ENCODE results near the gene HSPB8.

Gene HSPB8

GRCh38 chr12:119157528-119157927 is 21.2 kb upstream of the HSPB8 start:
- Mint-ChIP-seq H3K27ac (no peak overlapping the region), H3K9me3 (peaks cover 6 to 20% of the 10 kb centered on the region in 2 donors), H3K27me3 (peaks cover 14% of the 10 kb centered on the region), H3K4me1 (peaks cover 9% of the 10 kb centered on the region), H3K4me3 (no peak overlapping the region)
- DNase-seq: no peak
- ATAC-seq: no peak

DNA sequence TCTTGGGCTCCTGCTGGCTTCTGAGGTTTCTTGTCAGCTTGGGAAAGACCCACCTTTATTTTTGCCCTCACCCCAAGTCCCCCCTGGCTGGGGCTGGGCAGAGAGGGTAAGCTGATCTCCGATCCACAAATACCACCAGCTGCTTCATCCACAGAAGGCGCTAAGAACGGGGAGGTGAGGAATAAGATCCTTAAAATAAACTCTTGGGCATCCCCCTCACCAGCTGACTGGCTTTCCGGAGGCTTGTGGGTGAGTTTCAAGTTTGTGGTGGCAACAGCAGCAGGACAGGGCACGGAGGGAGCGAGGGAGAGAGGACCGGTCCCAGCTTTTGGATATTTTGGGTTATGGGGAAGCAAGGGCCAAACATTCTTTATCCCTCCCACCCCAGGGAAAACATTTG is 20.8 kb upstream of the HSPB8 start:
- ATAC-seq (no peak), DNase-seq (no peak)
- no peak overlapping the region for H3K27ac Mint-ChIP-seq
- H3K4me3 Mint-ChIP-seq: no peak overlapping the region
- H3K27me3 Mint-ChIP-seq: peaks cover 14% of the 10 kb centered on the region
- H3K4me1 Mint-ChIP-seq: peaks cover 9% of the 10 kb centered on the region
- H3K9me3 Mint-ChIP-seq: peaks cover 6 to 18% of the 10 kb centered on the region in 2 donors

GRCh38 chr12:119158402-119158801 is 20.3 kb upstream of the HSPB8 start:
- no peak for DNase-seq
- Mint-ChIP-seq H3K4me1 (peaks cover 7% of the 10 kb centered on the region), H3K27ac (no peak overlapping the region), H3K4me3 (no peak overlapping the region), H3K27me3 (peaks cover 10% of the 10 kb centered on the region), H3K9me3 (peaks cover 6 to 16% of the 10 kb centered on the region in 2 donors)
- no peak for ATAC-seq

DNA sequence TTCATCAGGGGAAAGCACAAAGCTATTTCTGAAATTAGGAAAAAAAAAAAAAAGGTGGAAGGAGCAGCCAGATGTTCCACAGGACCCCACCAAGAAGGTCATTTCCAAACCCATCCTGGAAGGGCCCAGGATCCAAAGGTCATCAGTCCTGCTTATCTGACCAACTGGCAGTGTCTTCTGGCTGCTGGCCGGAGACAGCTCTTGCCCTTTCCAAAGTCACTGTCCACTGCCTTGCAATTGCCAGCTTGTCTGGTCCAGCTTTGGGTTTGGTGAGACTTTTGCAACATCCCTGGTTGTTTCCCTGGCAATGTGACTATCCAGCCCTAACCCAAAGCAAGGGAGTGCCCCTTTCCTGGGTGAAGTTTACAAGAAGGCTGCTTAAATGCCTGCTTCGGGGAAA is 18.9 kb upstream of the HSPB8 start:
- no peak overlapping the region for H3K4me3 Mint-ChIP-seq
- H3K27ac Mint-ChIP-seq: no peak overlapping the region
- no peak for DNase-seq
- H3K9me3 Mint-ChIP-seq: peaks cover 0 to 6% of the 10 kb centered on the region in 2 donors
- ATAC-seq: no peak
- no peaks in the 10 kb centered on the region for H3K27me3 Mint-ChIP-seq
- H3K4me1 Mint-ChIP-seq: no peaks in the 10 kb centered on the region

- Mint-ChIP-seq H3K27ac (no peak overlapping the region), H3K27me3 (no peaks in the 10 kb centered on the region), H3K9me3 (peaks cover 0 to 8% of the 10 kb centered on the region in 2 donors), H3K4me3 (no peak overlapping the region), H3K4me1 (no peaks in the 10 kb centered on the region)
- ATAC-seq: no peak
- DNase-seq: no peak
Observed at GRCh38 chr12:119167902-119168301, 10.8 kb upstream of the HSPB8 start.

DNA sequence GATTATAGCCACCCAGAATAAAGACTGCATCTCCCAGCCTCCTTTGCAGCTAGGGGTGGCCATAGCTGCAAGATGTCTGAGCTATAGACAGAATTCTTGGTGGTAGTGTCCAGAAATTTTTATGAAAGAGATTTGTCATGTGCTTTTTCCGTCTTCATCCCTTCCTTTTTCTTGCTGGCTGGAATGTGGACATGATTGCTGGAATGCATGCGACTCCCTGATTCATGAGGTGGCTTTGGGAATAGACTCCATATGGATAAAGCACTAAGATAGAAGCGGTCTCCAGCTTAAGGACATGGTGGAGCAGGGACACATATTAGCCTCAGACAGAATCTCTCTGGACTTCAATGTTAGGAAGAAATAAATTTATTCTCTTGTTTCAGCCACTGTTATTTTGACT is 10.0 kb upstream of the HSPB8 start:
- DNase-seq: no peak
- H3K4me3 Mint-ChIP-seq: no peak overlapping the region
- no peaks in the 10 kb centered on the region for H3K27me3 Mint-ChIP-seq
- H3K9me3 Mint-ChIP-seq: peaks cover 0 to 8% of the 10 kb centered on the region in 2 donors
- H3K27ac Mint-ChIP-seq: no peak overlapping the region
- no peaks in the 10 kb centered on the region for H3K4me1 Mint-ChIP-seq
- ATAC-seq: no peak

DNA sequence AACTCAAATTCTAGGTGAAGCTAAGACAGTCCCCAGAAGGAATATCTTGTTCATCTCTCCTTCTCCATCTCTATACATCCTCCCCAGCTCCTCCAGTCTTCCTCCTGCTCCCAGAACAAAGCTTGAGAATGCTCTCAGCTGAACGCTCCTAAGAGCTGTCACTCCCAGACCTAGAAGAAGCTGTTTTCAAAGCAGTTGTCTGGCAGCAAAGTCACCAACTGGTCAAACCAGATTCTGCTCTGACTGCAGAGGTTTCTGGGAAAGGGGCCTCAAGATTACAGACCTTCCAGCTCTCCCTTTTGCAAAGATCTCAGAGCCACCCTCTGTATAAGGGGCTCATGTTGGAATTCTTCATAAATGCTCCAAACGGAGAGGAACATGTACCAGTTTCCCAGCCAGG is 9.6 kb upstream of the HSPB8 start:
- DNase-seq: no peak
- no peaks in the 10 kb centered on the region for H3K4me1 Mint-ChIP-seq
- H3K4me3 Mint-ChIP-seq: no peak overlapping the region
- peaks cover 0 to 8% of the 10 kb centered on the region in 2 donors for H3K9me3 Mint-ChIP-seq
- no peak overlapping the region for H3K27ac Mint-ChIP-seq
- H3K27me3 Mint-ChIP-seq: no peaks in the 10 kb centered on the region
- no peak for ATAC-seq

DNA sequence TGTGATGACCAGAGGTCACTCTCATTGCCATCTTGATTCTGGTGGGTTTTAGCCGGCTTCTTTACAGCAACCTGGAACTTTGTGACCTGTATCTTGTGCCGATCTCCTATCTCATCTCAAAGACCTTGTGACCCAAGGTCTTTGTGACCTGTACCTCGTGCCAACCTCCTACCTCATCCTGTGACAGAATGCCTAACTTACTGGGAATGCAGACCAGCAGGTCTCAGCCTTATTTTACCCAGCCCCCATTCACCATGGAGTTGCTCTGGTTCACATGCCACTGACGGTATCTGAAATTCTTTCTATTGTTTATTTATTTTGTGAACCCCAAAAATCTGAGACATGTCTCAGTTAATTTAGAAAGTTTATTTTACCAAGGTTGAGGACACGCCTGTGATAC is 7.4 kb upstream of the HSPB8 start:
- no peak for DNase-seq
- no peak overlapping the region for H3K27ac Mint-ChIP-seq

DNA sequence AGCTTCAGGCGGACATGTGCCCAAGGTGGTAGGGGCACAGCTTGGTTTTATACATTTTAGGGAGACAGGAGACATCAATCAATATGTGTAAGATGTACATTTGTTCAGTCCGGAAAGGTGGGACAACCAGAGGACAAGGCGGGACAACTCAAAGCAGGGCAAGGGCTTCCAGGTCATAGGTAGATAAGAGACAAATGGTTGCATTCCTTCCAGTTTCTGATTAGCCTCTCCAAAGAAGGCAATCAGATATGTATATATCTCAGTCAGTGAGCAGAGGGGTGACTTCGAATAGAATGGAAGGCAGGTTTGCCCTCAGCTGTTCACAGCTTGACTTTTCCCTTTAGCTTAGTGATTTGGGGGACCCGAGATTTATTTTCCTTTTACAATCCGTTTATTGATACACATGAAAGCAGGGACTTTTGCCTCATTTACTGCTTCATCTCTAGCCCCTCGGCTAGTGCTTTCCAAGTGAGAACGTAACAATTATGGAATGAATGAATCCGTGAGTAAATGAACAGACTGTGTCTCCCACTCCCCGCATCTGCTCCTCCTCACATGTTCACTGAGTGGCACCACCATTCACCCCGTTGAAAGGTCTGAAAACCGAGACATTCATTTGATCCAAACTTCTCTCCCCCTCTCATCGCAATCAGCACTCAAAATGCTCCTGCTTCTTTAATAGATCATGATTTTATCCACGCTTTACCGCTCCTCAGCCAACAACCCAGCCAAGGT is 6.9 kb upstream of the HSPB8 start:
- Mint-ChIP-seq H3K4me3 (no peak overlapping the region), H3K27me3 (peaks cover 10% of the 10 kb centered on the region), H3K27ac (no peak overlapping the region), H3K4me1 (no peaks in the 10 kb centered on the region), H3K9me3 (peaks cover 0 to 8% of the 10 kb centered on the region in 2 donors)
- ATAC-seq (no peak), DNase-seq (no peak)

More for the DNA sequence above, 7.4 kb upstream of the HSPB8 start:
- Mint-ChIP-seq H3K27me3 (peaks cover 5% of the 10 kb centered on the region), H3K9me3 (peaks cover 0 to 8% of the 10 kb centered on the region in 2 donors), H3K4me3 (no peak overlapping the region), H3K4me1 (no peaks in the 10 kb centered on the region)
- no peak for ATAC-seq

- Mint-ChIP-seq H3K4me3 (no peak overlapping the region), H3K27ac (no peak overlapping the region), H3K27me3 (peaks cover 32% of the 10 kb centered on the region), H3K4me1 (no peaks in the 10 kb centered on the region), H3K9me3 (peaks cover 0 to 3% of the 10 kb centered on the region in 2 donors)
- ATAC-seq: no peak
- DNase-seq: no peak
Observed at GRCh38 chr12:119175081-119175480, 3.6 kb upstream of the HSPB8 start.

DNA sequence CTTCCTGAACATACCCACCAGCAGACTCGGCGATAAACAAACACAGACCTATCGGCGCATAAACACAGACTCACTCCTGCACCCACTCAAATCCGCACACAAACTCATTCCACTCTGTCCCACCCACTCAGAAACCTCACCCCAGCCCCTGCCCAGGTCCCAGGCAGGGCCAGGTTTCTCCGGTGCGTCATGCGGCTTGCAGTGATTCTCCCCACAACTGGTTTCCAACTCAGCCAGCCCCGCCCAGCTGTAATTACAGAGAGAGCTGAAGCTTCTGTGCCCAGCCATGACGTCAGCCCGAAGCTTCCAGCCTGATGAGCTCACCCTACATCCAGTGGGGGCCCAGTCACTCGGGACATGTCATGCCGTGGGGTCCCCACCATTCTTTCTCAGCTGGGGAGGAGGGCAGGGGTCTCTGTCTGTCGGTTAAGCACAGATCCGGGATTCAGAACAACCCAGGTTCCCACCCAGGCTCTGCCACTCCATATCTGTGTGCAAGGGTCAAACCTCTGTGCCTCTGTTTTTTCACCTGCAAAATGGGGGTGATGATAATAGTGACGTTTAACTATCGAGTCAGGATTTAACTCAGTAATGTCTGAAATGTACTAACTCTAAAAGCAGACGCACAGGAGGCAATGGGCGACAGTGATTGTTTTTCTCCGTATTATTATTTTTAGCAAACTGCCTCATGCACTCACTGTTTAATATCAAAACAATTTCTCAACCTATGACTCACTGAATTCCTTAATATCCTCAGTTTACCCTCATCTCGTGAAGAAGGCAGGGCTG is 2.3 kb upstream of the HSPB8 start:
- H3K27me3 Mint-ChIP-seq: peaks cover 32% of the 10 kb centered on the region
- ATAC-seq: no peak
- DNase-seq: no peak
- H3K4me1 Mint-ChIP-seq: no peaks in the 10 kb centered on the region
- no peak overlapping the region for H3K27ac Mint-ChIP-seq
- no peak overlapping the region for H3K4me3 Mint-ChIP-seq
- H3K9me3 Mint-ChIP-seq: no peaks in the 10 kb centered on the region

DNA sequence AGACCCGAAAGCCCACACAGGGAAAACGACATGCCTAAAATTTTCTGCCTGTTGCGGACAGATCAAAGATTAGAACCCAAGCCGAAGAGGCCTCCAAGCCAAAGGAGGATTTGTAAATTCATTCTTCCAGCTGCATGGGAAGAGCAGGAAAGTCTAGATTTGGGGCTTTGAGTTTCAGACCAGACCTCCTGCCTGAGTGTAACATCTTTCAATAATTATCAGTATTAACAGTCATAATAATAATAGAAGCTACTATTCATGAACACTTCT is 1.7 kb upstream of the HSPB8 start:
- ATAC-seq (no peak), DNase-seq (no peak)
- Mint-ChIP-seq H3K9me3 (no peaks in the 10 kb centered on the region), H3K4me3 (no peak overlapping the region), H3K27ac (no peak overlapping the region), H3K27me3 (peaks cover 32% of the 10 kb centered on the region), H3K4me1 (no peaks in the 10 kb centered on the region)

GRCh38 chr12:119177724-119178380 is 879 bp upstream of the HSPB8 start:
- Mint-ChIP-seq H3K4me1 (no peaks in the 10 kb centered on the region), H3K4me3 (no peak overlapping the region), H3K27ac (no peak overlapping the region), H3K9me3 (no peaks in the 10 kb centered on the region), H3K27me3 (peaks cover 32% of the 10 kb centered on the region)
- DNase-seq (no peak), ATAC-seq (no peak)

- Mint-ChIP-seq H3K4me1 (no peaks in the 10 kb centered on the region), H3K4me3 (no peak overlapping the region), H3K9me3 (no peaks in the 10 kb centered on the region), H3K27ac (no peak overlapping the region), H3K27me3 (peaks cover 32% of the 10 kb centered on the region)
- DNase-seq: no peak
- ATAC-seq: no peak
Observed at GRCh38 chr12:119179335-119180021, 747 bp downstream of the HSPB8 start.

- Mint-ChIP-seq H3K4me1 (no peaks in the 10 kb centered on the region), H3K27me3 (peaks cover 32% of the 10 kb centered on the region), H3K9me3 (no peaks in the 10 kb centered on the region), H3K27ac (no peak overlapping the region), H3K4me3 (no peak overlapping the region)
- no peak for ATAC-seq
- DNase-seq: no peak
Observed at GRCh38 chr12:119180380-119181040, 1.8 kb downstream of the HSPB8 start.
